Stimulated activated CD4-positive, alpha-beta T cell treated with anti-CD3 and anti-CD28 coated beads, Interleukin-1b, Interleukin-23, amount 100 ng/mL, for 24 hours (primary cell): Measurements from ENCODE around the gene ST7L.

ENCODE experiments used
- DNase-seq, 4 experiments: peaks; one replicate each; pipeline ENCODE4 v3.0.0-alpha.2; 2020; ENCODE audit warnings: low read depth in 4 of 4, low spot score in 1 of 4

The ST7L gene

GRCh38 chr1:112518186-112518585 lies 100.8 kb downstream of the ST7L start:
- DNase-seq: no peak

GRCh38 chr1:112517646-112518045 lies 101.3 kb downstream of the ST7L start:
- DNase-seq: no peak

- no peak for DNase-seq
Measured at GRCh38 chr1:112517231-112517630, 101.7 kb downstream of the ST7L start.

- DNase-seq: no peak
Measured at GRCh38 chr1:112516141-112516540, 102.8 kb downstream of the ST7L start.

- DNase-seq: no peak
Measured at GRCh38 chr1:112515311-112516009, 103.5 kb downstream of the ST7L start.

- DNase-seq: no peak
Measured at GRCh38 chr1:112514901-112515300, 104.0 kb downstream of the ST7L start.

GRCh38 chr1:112513112-112513870 lies 105.7 kb downstream of the ST7L start:
- DNase-seq: no peak

- DNase-seq: no peak
Measured at GRCh38 chr1:112511897-112512296, 107.0 kb downstream of the ST7L start.

GRCh38 chr1:112510340-112510739 lies 108.6 kb downstream of the ST7L start:
- no peak for DNase-seq

GRCh38 chr1:112509660-112510178 lies 109.2 kb downstream of the ST7L start:
- DNase-seq: no peak

- no peak for DNase-seq
Measured at GRCh38 chr1:112509005-112509659, 109.8 kb downstream of the ST7L start.

GRCh38 chr1:112508278-112509004 lies 110.5 kb downstream of the ST7L start, which contains the start of gene WNT2B:
WNT2B (plus strand) TSS chr1:112508965; CDS start chr1:112509263, 298 bp downstream.
- DNase-seq: peak in 1 of 4 experiments; percentile 30

GRCh38 chr1:112507921-112508277 lies 111.0 kb downstream of the ST7L start:
- no peak for DNase-seq

- DNase-seq: no peak
Measured at GRCh38 chr1:112507336-112507735, 111.6 kb downstream of the ST7L start.

- DNase-seq: no peak
Measured at GRCh38 chr1:112506731-112507130, 112.2 kb downstream of the ST7L start.

GRCh38 chr1:112506306-112506705 lies 112.6 kb downstream of the ST7L start:
- no peak for DNase-seq

GRCh38 chr1:112505878-112506277 lies 113.1 kb downstream of the ST7L start:
- DNase-seq: no peak

GRCh38 chr1:112505400-112505785 lies 113.5 kb downstream of the ST7L start:
- DNase-seq: no peak

GRCh38 chr1:112504661-112505399 lies 114.1 kb downstream of the ST7L start:
- DNase-seq: no peak

- no peak for DNase-seq
Measured at GRCh38 chr1:112504001-112504660, 114.8 kb downstream of the ST7L start.
